ENCODE data around the gene CHRNA10. TPM values are rescaled to one million over a fixed set of nuclear protein-coding genes. Genes with fewer than 3 reads are reported as not detected.

CHRNA10 gene
- total and polyA plus RNA-seq, 2 of the 13 experiments (the other 11 are each of a cell fraction or from before 2014, with no cell fraction given), result 0.53 to 0.71 TPM

- H3K36me3 ChIP-seq (replicated peaks in 1 of 2; ENCODE audit: control insufficient read depth in 1 of 2, insufficient read depth in 2 of 2, low read length in 2 of 2), result no peaks in the 10 kb centered on the region; a peak in 1 of 5 replicates
- peaks cover 3 to 22% of the 10 kb centered on the region in 2 experiments; a peak in 2 of 5 replicates for H3K27me3 ChIP-seq (ENCODE audit: control insufficient read depth in 1 of 2, insufficient read depth in 2 of 2, low read length in 2 of 2)
- ChIA-PET CTCF (ENCODE audit: low intra/inter-chr PET ratio, low total read pairs) (no interaction called here), POLR2A (no interaction called here)
- no peak overlapping the region for H3K9ac ChIP-seq (ENCODE audit: insufficient read depth, low read depth, low read length)
- H3K4me2 ChIP-seq (ENCODE audit: low read depth, low read length), result no peak overlapping the region
- WGBS (ENCODE audit: low lambda C conversion rate), result 57% methylated on average over 9 of the region's 10 CpGs
- H3K79me2 ChIP-seq (ENCODE audit: insufficient read depth, low read length), result no peaks in the 10 kb centered on the region
- ATAC-seq (no peak), FAIRE-seq (no peak), DNase-seq (ENCODE audit: low spot score) (no peak)
- H3K9me3 ChIP-seq (ENCODE audit: low read length), result no peaks in the 10 kb centered on the region
- no TSS peak for BruUV-seq (replicated peaks)
- in situ Hi-C loops (cut with HindIII; ENCODE audit: extremely low pct_ligation_motif_present, low pct_unique_long_range_greater_than_20kb), result no loop called here
- no peak overlapping the region for H3K27ac ChIP-seq (ENCODE audit: extremely low read length, insufficient read depth, low read length)
- no peak overlapping the region for H2AFZ ChIP-seq (ENCODE audit: low read length)
- no peaks in the 10 kb centered on the region for H4K20me1 ChIP-seq (ENCODE audit: insufficient read depth, low read length)
- intact Hi-C loops (cut with micrococcal nuclease; ENCODE audit: unreplicated experiment), result no loop called here
- H3K4me3 ChIP-seq (replicated peaks in 1 of 3; ENCODE audit: insufficient read depth in 1 of 3, low read depth in 2 of 3, low read length in 3 of 3), result no peak overlapping the region
- H3K4me1 ChIP-seq (ENCODE audit: insufficient read depth, low read length), result no peaks in the 10 kb centered on the region
- TF ChIP-seq NFATC3 (CRISPR knock-in tag; IDR thresholded peaks at IDR 0.05), result no peak
- TF ChIP-seq MTERF4 (CRISPR knock-in tag; IDR thresholded peaks at IDR 0.05), result no peak
- no peak for TF ChIP-seq MXI1 (IDR thresholded peaks at IDR 0.05; ENCODE audit: borderline replicate concordance, low read depth, low read length)
- no peak for TF ChIP-seq ZNF101 (CRISPR knock-in tag; IDR thresholded peaks at IDR 0.05; ENCODE audit: borderline replicate concordance, low read depth)
- no peak for TF ChIP-seq SKI (IDR thresholded peaks at IDR 0.05; ENCODE audit: partially characterized antibody)
- no peak for TF ChIP-seq ZNF609 (CRISPR knock-in tag; IDR thresholded peaks at IDR 0.05; ENCODE audit: borderline replicate concordance)
- TF ChIP-seq FOXK2 (IDR thresholded peaks at IDR 0.05), result no peak
- TF ChIP-seq TBP (CRISPR knock-in tag; IDR thresholded peaks at IDR 0.05), result no peak
- TF ChIP-seq SNAPC4 (CRISPR knock-in tag; IDR thresholded peaks at IDR 0.05), result no peak
- TF ChIP-seq NAIF1 (CRISPR knock-in tag; IDR thresholded peaks at IDR 0.05; ENCODE audit: borderline replicate concordance), result no peak
- TF ChIP-seq MTF2 (CRISPR knock-in tag; IDR thresholded peaks at IDR 0.05; ENCODE audit: borderline replicate concordance), result no peak
- TF ChIP-seq ZNF333 (CRISPR knock-in tag; IDR thresholded peaks at IDR 0.05; ENCODE audit: borderline replicate concordance), result no peak
Observed at GRCh38 chr11:3664032-3664630, 7.1 kb downstream of the CHRNA10 start.
